Central memory CD8-positive, alpha-beta T cell (primary cell): ENCODE results near the gene CDK17.
"Not testable (repeated sequence)": the region's sequence is repeated elsewhere in the genome, so short reads cannot be mapped to it uniquely, and the experiment has no call there.

Experiments used
- ATAC-seq: fragments of 150-1000 bp; cut with Tn5 transposase; replicated peaks from 2 replicates; pipeline ENCODE4 v1.10.0; 2022; ENCODE audit warnings: mild to moderate bottlenecking, moderate FRiP score, moderate number of reproducible peaks; ENCODE audit not compliant: poor library complexity, severe bottlenecking; ENCODE audit errors: extremely low read depth
- DNase-seq, 2 donors: peaks; one replicate each; pipeline ENCODE4 v3.0.0; 2021; ENCODE audit warnings: low spot score in 2 of 2
- H3K27ac Mint-ChIP-seq: one replicate; pipeline ENCODE4 v1.8.0; 2022; ENCODE audit warnings: low read depth, mild to moderate bottlenecking, moderate library complexity, mixed read lengths
- H3K27me3 Mint-ChIP-seq: one replicate; pipeline ENCODE4 v1.8.0; 2022; ENCODE audit warnings: mixed read lengths
- H3K36me3 Mint-ChIP-seq: one replicate; pipeline ENCODE4 v1.8.0; 2022; ENCODE audit warnings: mild to moderate bottlenecking, moderate library complexity, mixed read lengths; ENCODE audit not compliant: insufficient read depth
- H3K4me1 Mint-ChIP-seq: one replicate; pipeline ENCODE4 v1.8.0; 2022; ENCODE audit warnings: mixed read lengths
- H3K4me3 Mint-ChIP-seq: one replicate; pipeline ENCODE4 v1.8.0; 2022; ENCODE audit warnings: mild to moderate bottlenecking, moderate library complexity, mixed read lengths
- H3K9me3 Mint-ChIP-seq: one replicate; pipeline ENCODE4 v1.8.0; 2022; ENCODE audit warnings: mixed read lengths

The CDK17 gene

DNA sequence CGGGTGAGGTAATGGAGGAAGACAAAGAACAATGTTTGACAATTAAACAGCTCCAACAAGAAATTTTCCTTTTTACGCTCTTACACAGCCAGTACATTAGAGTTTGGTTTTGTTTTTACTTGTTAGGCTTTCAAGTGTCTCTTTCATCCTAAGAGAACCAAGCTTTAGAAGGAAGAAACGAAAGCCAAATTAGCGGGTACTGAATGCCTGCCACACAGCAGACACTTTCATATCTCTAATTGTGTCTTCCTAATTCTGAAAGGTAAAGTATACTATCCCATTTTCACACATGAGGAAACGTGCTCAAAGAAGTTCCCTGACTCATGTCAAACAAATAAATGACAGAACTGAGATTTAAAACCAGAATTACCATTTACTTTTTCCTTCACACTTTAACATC lies 65.0 kb downstream of the CDK17 start:
- no peak overlapping the region for H3K27ac Mint-ChIP-seq
- peaks cover 11% of the 10 kb centered on the region for H3K36me3 Mint-ChIP-seq
- ATAC-seq (peak; percentile 56), DNase-seq (no peak)
- peaks cover 62% of the 10 kb centered on the region for H3K4me1 Mint-ChIP-seq
- no peaks in the 10 kb centered on the region for H3K27me3 Mint-ChIP-seq
- H3K4me3 Mint-ChIP-seq: no peak overlapping the region
- peaks cover 6% of the 10 kb centered on the region for H3K9me3 Mint-ChIP-seq

- DNase-seq (no peak), ATAC-seq (no peak)
- H3K4me3 Mint-ChIP-seq: no peak overlapping the region
- H3K36me3 Mint-ChIP-seq: peaks cover 12% of the 10 kb centered on the region
- peaks cover 70% of the 10 kb centered on the region for H3K4me1 Mint-ChIP-seq
- H3K27me3 Mint-ChIP-seq: no peaks in the 10 kb centered on the region
- H3K9me3 Mint-ChIP-seq: peaks cover 6% of the 10 kb centered on the region
- H3K27ac Mint-ChIP-seq: no peak overlapping the region
Measured at GRCh38 chr12:96334502-96334901, 65.7 kb downstream of the CDK17 start.

DNA sequence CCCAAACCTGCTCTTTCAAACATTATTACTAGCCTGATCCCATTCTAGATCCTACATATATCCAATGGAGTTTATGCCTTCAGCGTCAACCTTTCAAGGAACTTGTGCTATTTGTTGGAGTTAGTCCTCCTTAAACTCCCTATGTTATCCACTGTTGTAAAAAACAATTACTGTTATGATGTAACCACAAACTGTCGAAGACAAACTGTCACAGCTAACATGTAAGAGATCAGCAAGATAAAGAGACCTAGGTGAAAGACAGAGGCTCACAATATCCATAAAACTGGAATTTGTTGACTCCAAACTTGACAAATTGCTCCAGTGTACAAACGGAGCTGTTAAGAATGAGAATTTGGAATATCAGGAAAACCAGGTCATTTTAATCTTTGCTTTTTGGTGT lies 70.7 kb downstream of the CDK17 start:
- Mint-ChIP-seq H3K27ac (peak overlapping the region; percentile 23), H3K9me3 (no peaks in the 10 kb centered on the region), H3K4me1 (peaks cover 76% of the 10 kb centered on the region), H3K36me3 (peaks cover 24% of the 10 kb centered on the region), H3K27me3 (no peaks in the 10 kb centered on the region), H3K4me3 (no peak overlapping the region)
- ATAC-seq: no peak
- DNase-seq: no peak

DNA sequence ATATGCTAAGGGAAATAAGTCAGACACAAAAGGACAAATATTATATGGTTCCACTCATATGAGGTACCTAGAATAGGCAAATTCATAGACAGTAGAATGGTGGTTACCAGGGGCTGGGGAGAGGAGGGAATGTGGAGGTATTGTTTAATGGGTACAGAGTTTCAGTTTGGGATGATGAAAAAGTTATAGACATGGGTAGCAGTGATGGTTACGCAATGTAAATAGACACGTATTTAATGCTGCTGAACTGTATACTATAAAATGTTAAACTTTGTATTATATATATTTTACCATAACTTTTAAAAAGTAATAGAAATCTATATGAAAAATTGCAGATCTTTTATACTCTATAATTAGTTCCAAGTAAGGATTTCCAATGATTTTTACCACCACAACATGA lies 71.2 kb downstream of the CDK17 start:
- DNase-seq (no peak), ATAC-seq (no peak)
- Mint-ChIP-seq H3K4me1 (peaks cover 70% of the 10 kb centered on the region), H3K36me3 (peaks cover 26% of the 10 kb centered on the region), H3K4me3 (no peak overlapping the region), H3K27me3 (no peaks in the 10 kb centered on the region), H3K9me3 (no peaks in the 10 kb centered on the region), H3K27ac (peak overlapping the region; percentile 23)

- H3K9me3 Mint-ChIP-seq: no peaks in the 10 kb centered on the region
- DNase-seq: no peak
- peaks cover 72% of the 10 kb centered on the region for H3K4me1 Mint-ChIP-seq
- H3K27ac Mint-ChIP-seq: no peak overlapping the region
- no peak overlapping the region for H3K4me3 Mint-ChIP-seq
- H3K36me3 Mint-ChIP-seq: peaks cover 30% of the 10 kb centered on the region
- ATAC-seq: no peak
- no peaks in the 10 kb centered on the region for H3K27me3 Mint-ChIP-seq
Measured at GRCh38 chr12:96327889-96328288, 72.3 kb downstream of the CDK17 start.

- no peak overlapping the region for H3K4me3 Mint-ChIP-seq
Measured at GRCh38 chr12:96327346-96327745, 72.9 kb downstream of the CDK17 start.

GRCh38 chr12:96326628-96327227 lies 73.5 kb downstream of the CDK17 start:
- peaks cover 65% of the 10 kb centered on the region for H3K4me1 Mint-ChIP-seq
- DNase-seq (no peak), ATAC-seq (no peak)
- H3K27me3 Mint-ChIP-seq: no peaks in the 10 kb centered on the region
- H3K27ac Mint-ChIP-seq: peak overlapping the region; percentile 76
- peaks cover 34% of the 10 kb centered on the region for H3K36me3 Mint-ChIP-seq
- H3K9me3 Mint-ChIP-seq: no peaks in the 10 kb centered on the region
- H3K4me3 Mint-ChIP-seq: no peak overlapping the region

More at GRCh38 chr12:96327346-96327745, 72.9 kb downstream of the CDK17 start:
- H3K4me1 Mint-ChIP-seq: peaks cover 71% of the 10 kb centered on the region
- ATAC-seq (no peak), DNase-seq (no peak)
- no peaks in the 10 kb centered on the region for H3K9me3 Mint-ChIP-seq
- no peak overlapping the region for H3K27ac Mint-ChIP-seq
- H3K36me3 Mint-ChIP-seq: peaks cover 35% of the 10 kb centered on the region
- H3K27me3 Mint-ChIP-seq: no peaks in the 10 kb centered on the region

- peaks cover 27% of the 10 kb centered on the region for H3K36me3 Mint-ChIP-seq
- DNase-seq (no peak), ATAC-seq (no peak)
- H3K27ac Mint-ChIP-seq: peak overlapping the region; percentile 53
- H3K27me3 Mint-ChIP-seq: no peaks in the 10 kb centered on the region
- peak overlapping the region; percentile 14 for H3K4me3 Mint-ChIP-seq
- H3K4me1 Mint-ChIP-seq: peaks cover 44% of the 10 kb centered on the region
- no peaks in the 10 kb centered on the region for H3K9me3 Mint-ChIP-seq
Measured at GRCh38 chr12:96323906-96324305, 76.3 kb downstream of the CDK17 start.

GRCh38 chr12:96322720-96323119 lies 77.5 kb downstream of the CDK17 start:
- ATAC-seq (no peak), DNase-seq (no peak)
- no peak overlapping the region for H3K4me3 Mint-ChIP-seq
- peaks cover 32% of the 10 kb centered on the region for H3K4me1 Mint-ChIP-seq
- H3K27ac Mint-ChIP-seq: peak overlapping the region; percentile 53
- H3K9me3 Mint-ChIP-seq: no peaks in the 10 kb centered on the region
- H3K36me3 Mint-ChIP-seq: peaks cover 25% of the 10 kb centered on the region
- H3K27me3 Mint-ChIP-seq: no peaks in the 10 kb centered on the region

DNA sequence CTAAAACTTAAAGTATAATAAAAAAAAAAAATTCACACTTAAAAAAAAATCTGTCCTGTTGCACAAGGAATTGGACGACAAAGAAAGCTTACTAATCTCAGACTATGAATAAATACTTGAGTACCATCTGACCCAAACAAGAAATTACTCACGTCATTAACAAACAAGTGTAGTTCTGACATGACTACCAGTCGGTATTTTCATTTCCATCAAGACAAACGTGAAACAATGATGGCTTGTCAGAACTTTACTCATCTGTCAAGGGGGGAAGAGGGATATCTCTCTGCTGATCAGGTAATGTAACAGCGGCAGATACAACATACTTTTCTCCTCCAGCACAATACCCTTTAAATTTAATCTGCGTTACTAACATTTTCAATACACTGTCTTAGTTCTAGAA lies 78.3 kb downstream of the CDK17 start:
- no peak for ATAC-seq
- Mint-ChIP-seq H3K36me3 (peaks cover 23% of the 10 kb centered on the region), H3K9me3 (no peaks in the 10 kb centered on the region), H3K27me3 (no peaks in the 10 kb centered on the region), H3K27ac (peak overlapping the region; percentile 44), H3K4me3 (no peak overlapping the region), H3K4me1 (peaks cover 24% of the 10 kb centered on the region)
- DNase-seq: no peak

GRCh38 chr12:96317801-96318200 lies 82.4 kb downstream of the CDK17 start:
- H3K9me3 Mint-ChIP-seq, H3K27me3 Mint-ChIP-seq, H3K27ac Mint-ChIP-seq, DNase-seq, ATAC-seq, H3K4me3 Mint-ChIP-seq: not testable (repeated sequence)
- peaks cover 12% of the 10 kb centered on the region for H3K36me3 Mint-ChIP-seq
- peaks cover 12% of the 10 kb centered on the region for H3K4me1 Mint-ChIP-seq

GRCh38 chr12:96315741-96316481 lies 84.3 kb downstream of the CDK17 start:
- Mint-ChIP-seq H3K4me1 (peaks cover 12% of the 10 kb centered on the region), H3K27ac (peak overlapping the region; percentile 90), H3K4me3 (peak overlapping the region; percentile 84)
- not testable (repeated sequence) for H3K9me3 Mint-ChIP-seq, H3K27me3 Mint-ChIP-seq, H3K36me3 Mint-ChIP-seq
- ATAC-seq (peak; percentile 60), DNase-seq (peak; percentile 15 to 38)

GRCh38 chr12:96314723-96315122 lies 85.5 kb downstream of the CDK17 start:
- Mint-ChIP-seq H3K27me3 (no peaks in the 10 kb centered on the region), H3K4me1 (peaks cover 12% of the 10 kb centered on the region), H3K27ac (no peak overlapping the region), H3K36me3 (peaks cover 10% of the 10 kb centered on the region), H3K4me3 (no peak overlapping the region), H3K9me3 (no peaks in the 10 kb centered on the region)
- ATAC-seq: no peak
- no peak for DNase-seq
